Nephron progenitor cell (in vitro differentiated cells): Measurements from ENCODE around the gene MAPK8.

Experiments used
- DNase-seq: peaks from one replicate; pipeline ENCODE4 v3.0.0; 2021
- H3K27ac Mint-ChIP-seq: 2 replicates; pipeline ENCODE4 v1.8.0; 2021; ENCODE audit warnings: mild to moderate bottlenecking, moderate library complexity, mixed read lengths
- H3K27me3 Mint-ChIP-seq: 2 replicates; pipeline ENCODE4 v1.8.0; 2021; ENCODE audit warnings: mild to moderate bottlenecking, low read depth, mixed read lengths; ENCODE audit not compliant: poor library complexity
- H3K36me3 Mint-ChIP-seq: 2 replicates; pipeline ENCODE4 v1.8.0; 2021; ENCODE audit warnings: low read depth, mixed read lengths
- H3K4me1 Mint-ChIP-seq: 2 replicates; pipeline ENCODE4 v1.8.0; 2021; ENCODE audit warnings: mixed read lengths
- H3K4me3 Mint-ChIP-seq: 2 replicates; pipeline ENCODE4 v1.8.0; 2021; ENCODE audit warnings: mild to moderate bottlenecking, moderate library complexity, mixed read lengths
- H3K9me3 Mint-ChIP-seq: 2 replicates; pipeline ENCODE4 v1.8.0; 2021; ENCODE audit warnings: mild to moderate bottlenecking, moderate library complexity, mixed read lengths
- CTCF ChIP-seq: fragments of 200-600 bp; sonication (generic); IDR thresholded peaks from 2 replicates; pipeline ENCODE4 v1.5.0; 2021; ENCODE audit warnings: antibody characterized with exemption

The MAPK8 gene

GRCh38 chr10:48456808-48457761 is 150.6 kb downstream of the MAPK8 start:
- Mint-ChIP-seq H3K36me3 (no peaks in the 10 kb centered on the region), H3K27ac (no peak overlapping the region), H3K9me3 (no peaks in the 10 kb centered on the region), H3K4me1 (peaks cover 24% of the 10 kb centered on the region), H3K27me3 (peaks cover 3% of the 10 kb centered on the region), H3K4me3 (no peak overlapping the region)
- TF ChIP-seq CTCF, result no peak
- peak; percentile 2 for DNase-seq

GRCh38 chr10:48457949-48458661 is 151.6 kb downstream of the MAPK8 start:
- no peaks in the 10 kb centered on the region for H3K36me3 Mint-ChIP-seq
- no peak for TF ChIP-seq CTCF

GRCh38 chr10:48458662-48459048 is 152.2 kb downstream of the MAPK8 start:
- H3K27ac Mint-ChIP-seq, result no peak overlapping the region
- no peaks in the 10 kb centered on the region for H3K36me3 Mint-ChIP-seq
- H3K4me3 Mint-ChIP-seq, result no peak overlapping the region
- H3K27me3 Mint-ChIP-seq, result peaks cover 3% of the 10 kb centered on the region
- H3K4me1 Mint-ChIP-seq, result peaks cover 25% of the 10 kb centered on the region
- no peaks in the 10 kb centered on the region for H3K9me3 Mint-ChIP-seq
- DNase-seq, result no peak
- no peak for TF ChIP-seq CTCF

More at GRCh38 chr10:48457949-48458661, 151.6 kb downstream of the MAPK8 start:
- DNase-seq, result no peak
- no peaks in the 10 kb centered on the region for H3K9me3 Mint-ChIP-seq
- H3K27me3 Mint-ChIP-seq, result peaks cover 3% of the 10 kb centered on the region
- peaks cover 24% of the 10 kb centered on the region for H3K4me1 Mint-ChIP-seq
- no peak overlapping the region for H3K27ac Mint-ChIP-seq
- no peak overlapping the region for H3K4me3 Mint-ChIP-seq

GRCh38 chr10:48459270-48460150 is 153.0 kb downstream of the MAPK8 start:
- no peak overlapping the region for H3K27ac Mint-ChIP-seq
- peak; percentile 10 for DNase-seq
- H3K36me3 Mint-ChIP-seq, result no peaks in the 10 kb centered on the region

GRCh38 chr10:48460182-48460581 is 153.7 kb downstream of the MAPK8 start:
- no peak overlapping the region for H3K27ac Mint-ChIP-seq
- H3K27me3 Mint-ChIP-seq, result peaks cover 6% of the 10 kb centered on the region
- no peak overlapping the region for H3K4me3 Mint-ChIP-seq
- H3K4me1 Mint-ChIP-seq, result peaks cover 33% of the 10 kb centered on the region
- TF ChIP-seq CTCF, result no peak
- no peak for DNase-seq
- no peaks in the 10 kb centered on the region for H3K36me3 Mint-ChIP-seq
- H3K9me3 Mint-ChIP-seq, result no peaks in the 10 kb centered on the region

More at GRCh38 chr10:48459270-48460150, 153.0 kb downstream of the MAPK8 start:
- H3K27me3 Mint-ChIP-seq, result peaks cover 6% of the 10 kb centered on the region
- H3K4me1 Mint-ChIP-seq, result peaks cover 27% of the 10 kb centered on the region
- H3K9me3 Mint-ChIP-seq, result no peaks in the 10 kb centered on the region
- no peak for TF ChIP-seq CTCF
- H3K4me3 Mint-ChIP-seq, result no peak overlapping the region
